Neural cell (in vitro differentiated cells): Measurements from ENCODE around the gene FLACC1. TPM values are rescaled to one million over a fixed set of nuclear protein-coding genes. Genes with fewer than 3 reads are reported as not detected.

Experiments used
- H2AFZ ChIP-seq: fragments of 200-600, 300-800 bp; sonication (generic), shearing (Covaris generic); 2 replicates; pipeline ENCODE4 v1.6.0; 2014; ENCODE audit warnings: low read depth, mild to moderate bottlenecking, antibody characterized with exemption, low read length, moderate library complexity
- H3F3A ChIP-seq: fragments of 200-600 bp; shearing (Covaris generic); 2 replicates; pipeline ENCODE4 v1.6.1; 2016; ENCODE audit warnings: mild to moderate bottlenecking, moderate library complexity, mixed read lengths, antibody characterized with exemption, low read length; ENCODE audit not compliant: insufficient read depth, poor library complexity, severe bottlenecking
- H3K27ac ChIP-seq: fragments of 200-600, 300-800 bp; sonication (generic), shearing (Covaris generic); 2 replicates; pipeline ENCODE4 v1.5.1; 2014; ENCODE audit warnings: mild to moderate bottlenecking, low read length, moderate library complexity
- H3K27me3 ChIP-seq: fragments of 300-800, 200-600 bp; sonication (generic), shearing (Covaris generic); 2 replicates; pipeline ENCODE4 v1.6.0; 2014; ENCODE audit warnings: mild to moderate bottlenecking, low read depth, low read length, moderate library complexity; ENCODE audit not compliant: insufficient read depth
- H3K36me3 ChIP-seq: fragments of 300-800, 200-600 bp; sonication (generic), shearing (Covaris generic); 2 replicates; pipeline ENCODE4 v1.5.1; 2014; ENCODE audit warnings: mild to moderate bottlenecking, antibody characterized with exemption, low read length, moderate library complexity; ENCODE audit not compliant: insufficient read depth
- H3K4me2 ChIP-seq: fragments of 300-800, 200-600 bp; sonication (generic), shearing (Covaris generic); 2 replicates; pipeline ENCODE4 v1.6.0; 2014; ENCODE audit warnings: mild to moderate bottlenecking, low read length
- H3K4me3 ChIP-seq: fragments of 300-800, 200-600 bp; sonication (generic), shearing (Covaris generic); 2 replicates; pipeline ENCODE4 v1.5.1; 2014; ENCODE audit warnings: mild to moderate bottlenecking, low read length, moderate library complexity
- H3K79me2 ChIP-seq: fragments of 200-600 bp; shearing (Covaris generic); replicated peaks from 2 replicates; pipeline ENCODE4 v1.6.0; 2014; ENCODE audit warnings: mild to moderate bottlenecking, low read length, moderate library complexity; ENCODE audit not compliant: insufficient read depth
- H3K9ac ChIP-seq: fragments of 300-800, 200-600 bp; sonication (generic), shearing (Covaris generic); 2 replicates; pipeline ENCODE4 v1.6.1; 2016; ENCODE audit warnings: mild to moderate bottlenecking, low read length, mixed read lengths
- H3K9me2 ChIP-seq: fragments of 200-600 bp; shearing (Covaris generic); 2 replicates; pipeline ENCODE4 v1.6.1; 2016; ENCODE audit warnings: mild to moderate bottlenecking, low read length, mixed read lengths; ENCODE audit not compliant: insufficient read depth
- H3K9me3 ChIP-seq: fragments of 200-600, 300-800 bp; sonication (generic), shearing (Covaris generic); 2 replicates; pipeline ENCODE4 v1.6.1; 2016; ENCODE audit warnings: mild to moderate bottlenecking, mixed run types, low read length, moderate library complexity, mixed read lengths
- H4K20me1 ChIP-seq: fragments of 200-600 bp; shearing (Covaris generic); 2 replicates; pipeline ENCODE4 v1.6.1; 2016; ENCODE audit warnings: mild to moderate bottlenecking, mixed run types; ENCODE audit not compliant: insufficient read depth
- CTCF ChIP-seq: fragments of 450-650 bp; IDR thresholded peaks from 2 replicates; pipeline ENCODE4 v1.5.1; 2014; ENCODE audit warnings: antibody characterized with exemption, mild to moderate bottlenecking, moderate library complexity; ENCODE audit not compliant: poor library complexity, severe bottlenecking
- EP300 ChIP-seq: fragments of 450-650 bp; conservative IDR thresholded peaks from 2 replicates; pipeline ENCODE4 v1.6.1; 2014; ENCODE audit warnings: antibody characterized with exemption, mild to moderate bottlenecking, moderate library complexity; ENCODE audit not compliant: poor library complexity, severe bottlenecking
- EZH2 ChIP-seq: fragments of 200-600, 300-800 bp; shearing (Covaris generic), sonication (generic); IDR thresholded peaks from 2 replicates; pipeline ENCODE4 v1.6.1; 2014; ENCODE audit warnings: antibody characterized with exemption, low read length, borderline replicate concordance, mild to moderate bottlenecking; ENCODE audit not compliant: insufficient read depth, poor library complexity, severe bottlenecking
- MXI1 ChIP-seq: fragments of 450-650 bp; conservative IDR thresholded peaks from 2 replicates; pipeline ENCODE4 v1.6.1; 2014; ENCODE audit warnings: antibody characterized with exemption, mild to moderate bottlenecking; ENCODE audit not compliant: poor library complexity, severe bottlenecking
- POLR2AphosphoS5 ChIP-seq: IDR thresholded peaks from 2 replicates; pipeline ENCODE4 v1.6.1; 2012
- RAD21 ChIP-seq: fragments of 450-650 bp; conservative IDR thresholded peaks from 2 replicates; pipeline ENCODE4 v1.6.1; 2014; ENCODE audit warnings: antibody characterized with exemption, mild to moderate bottlenecking, moderate library complexity
- SMC3 ChIP-seq: fragments of 450-650 bp; conservative IDR thresholded peaks from 2 replicates; pipeline ENCODE4 v1.6.1; 2014; ENCODE audit warnings: antibody characterized with exemption, mild to moderate bottlenecking, moderate library complexity; ENCODE audit not compliant: poor library complexity
- TAF1 ChIP-seq: IDR thresholded peaks from 2 replicates; pipeline ENCODE4 v1.6.1; 2012; ENCODE audit warnings: low read depth
- polyA plus RNA-seq: library from polyadenylated mRNA; depleted of rRNA; stranded (reverse); fragments of >200 nt; gene quantifications from 2 replicates; pipeline ENCODE4 v1.2.3, GENCODE V29; 2014
- TF ChIP-seq, protein P1 (sequence below): IDR thresholded peaks from 2 replicates; pipeline ENCODE4 v1.6.1; 2012; ENCODE audit warnings: borderline replicate concordance

The FLACC1 gene
- polyA plus RNA-seq, 1 donor from 2014 or later, result 1.8 TPM

- H3K4me2 ChIP-seq, result no peak overlapping the region
- TF ChIP-seq CTCF (no peak), MXI1 (no peak), RAD21 (no peak), POLR2AphosphoS5 (no peak), TAF1 (no peak), SMC3 (no peak), EZH2 (no peak), EP300 (no peak)
- TF ChIP-seq, protein P1, sequence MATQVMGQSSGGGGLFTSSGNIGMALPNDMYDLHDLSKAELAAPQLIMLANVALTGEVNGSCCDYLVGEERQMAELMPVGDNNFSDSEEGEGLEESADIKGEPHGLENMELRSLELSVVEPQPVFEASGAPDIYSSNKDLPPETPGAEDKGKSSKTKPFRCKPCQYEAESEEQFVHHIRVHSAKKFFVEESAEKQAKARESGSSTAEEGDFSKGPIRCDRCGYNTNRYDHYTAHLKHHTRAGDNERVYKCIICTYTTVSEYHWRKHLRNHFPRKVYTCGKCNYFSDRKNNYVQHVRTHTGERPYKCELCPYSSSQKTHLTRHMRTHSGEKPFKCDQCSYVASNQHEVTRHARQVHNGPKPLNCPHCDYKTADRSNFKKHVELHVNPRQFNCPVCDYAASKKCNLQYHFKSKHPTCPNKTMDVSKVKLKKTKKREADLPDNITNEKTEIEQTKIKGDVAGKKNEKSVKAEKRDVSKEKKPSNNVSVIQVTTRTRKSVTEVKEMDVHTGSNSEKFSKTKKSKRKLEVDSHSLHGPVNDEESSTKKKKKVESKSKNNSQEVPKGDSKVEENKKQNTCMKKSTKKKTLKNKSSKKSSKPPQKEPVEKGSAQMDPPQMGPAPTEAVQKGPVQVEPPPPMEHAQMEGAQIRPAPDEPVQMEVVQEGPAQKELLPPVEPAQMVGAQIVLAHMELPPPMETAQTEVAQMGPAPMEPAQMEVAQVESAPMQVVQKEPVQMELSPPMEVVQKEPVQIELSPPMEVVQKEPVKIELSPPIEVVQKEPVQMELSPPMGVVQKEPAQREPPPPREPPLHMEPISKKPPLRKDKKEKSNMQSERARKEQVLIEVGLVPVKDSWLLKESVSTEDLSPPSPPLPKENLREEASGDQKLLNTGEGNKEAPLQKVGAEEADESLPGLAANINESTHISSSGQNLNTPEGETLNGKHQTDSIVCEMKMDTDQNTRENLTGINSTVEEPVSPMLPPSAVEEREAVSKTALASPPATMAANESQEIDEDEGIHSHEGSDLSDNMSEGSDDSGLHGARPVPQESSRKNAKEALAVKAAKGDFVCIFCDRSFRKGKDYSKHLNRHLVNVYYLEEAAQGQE, result no peak
Measured at GRCh38 chr2:201402651-201403562, 45.8 kb upstream of the FLACC1 start.

DNA sequence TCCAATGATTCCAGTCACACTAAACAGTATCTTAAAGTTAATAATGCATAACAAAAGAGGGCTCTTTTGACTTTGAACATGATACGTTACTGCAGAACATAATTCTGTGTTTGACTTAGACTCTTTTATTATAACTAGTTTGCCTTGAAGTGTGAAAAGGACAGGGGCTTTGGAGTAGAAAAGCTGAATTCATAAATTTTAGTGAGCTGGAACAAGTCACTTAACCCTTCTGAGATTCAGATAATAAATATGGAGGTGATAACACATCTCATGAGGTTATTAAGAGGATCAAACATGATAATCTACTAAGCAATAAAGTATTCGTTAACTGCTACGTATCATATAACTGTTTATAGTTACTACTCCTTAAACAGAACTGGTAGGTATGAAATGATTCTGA is 44.7 kb upstream of the FLACC1 start:
- H3K9me3 ChIP-seq, result no peaks in the 10 kb centered on the region

More at GRCh38 chr2:201402651-201403562, 45.8 kb upstream of the FLACC1 start:
- no peaks in the 10 kb centered on the region for H3K27me3 ChIP-seq
- no peaks in the 10 kb centered on the region for H4K20me1 ChIP-seq
- no peaks in the 10 kb centered on the region for H3F3A ChIP-seq
- no peaks in the 10 kb centered on the region for H3K79me2 ChIP-seq
- H3K4me3 ChIP-seq, result no peak overlapping the region
- peaks cover 3% of the 10 kb centered on the region for H3K36me3 ChIP-seq
- H3K9me2 ChIP-seq, result no peaks in the 10 kb centered on the region
- no peak overlapping the region for H3K9ac ChIP-seq
- H3K27ac ChIP-seq, result no peak overlapping the region
- H2AFZ ChIP-seq, result no peak overlapping the region
- no peaks in the 10 kb centered on the region for H3K9me3 ChIP-seq

More for the DNA sequence above, 44.7 kb upstream of the FLACC1 start:
- Histone ChIP-seq H2AFZ (no peak overlapping the region), H3K9me2 (no peaks in the 10 kb centered on the region), H4K20me1 (no peaks in the 10 kb centered on the region), H3K9ac (no peak overlapping the region), H3K27ac (no peak overlapping the region), H3F3A (no peaks in the 10 kb centered on the region), H3K4me2 (no peak overlapping the region), H3K36me3 (no peaks in the 10 kb centered on the region), H3K4me3 (no peak overlapping the region), H3K79me2 (no peaks in the 10 kb centered on the region), H3K27me3 (no peaks in the 10 kb centered on the region)
- TF ChIP-seq TAF1 (no peak), EP300 (no peak), SMC3 (no peak), MXI1 (no peak)
- TF ChIP-seq, protein P1, result no peak
